ENCODE data around the gene TRIM8. TPM values are rescaled to one million over a fixed set of nuclear protein-coding genes. Genes with fewer than 3 reads are reported as not detected.

TRIM8 gene
- total RNA-seq, 4 donors from 2014 or later, result 91.7 to 128 (median 106) TPM

DNA sequence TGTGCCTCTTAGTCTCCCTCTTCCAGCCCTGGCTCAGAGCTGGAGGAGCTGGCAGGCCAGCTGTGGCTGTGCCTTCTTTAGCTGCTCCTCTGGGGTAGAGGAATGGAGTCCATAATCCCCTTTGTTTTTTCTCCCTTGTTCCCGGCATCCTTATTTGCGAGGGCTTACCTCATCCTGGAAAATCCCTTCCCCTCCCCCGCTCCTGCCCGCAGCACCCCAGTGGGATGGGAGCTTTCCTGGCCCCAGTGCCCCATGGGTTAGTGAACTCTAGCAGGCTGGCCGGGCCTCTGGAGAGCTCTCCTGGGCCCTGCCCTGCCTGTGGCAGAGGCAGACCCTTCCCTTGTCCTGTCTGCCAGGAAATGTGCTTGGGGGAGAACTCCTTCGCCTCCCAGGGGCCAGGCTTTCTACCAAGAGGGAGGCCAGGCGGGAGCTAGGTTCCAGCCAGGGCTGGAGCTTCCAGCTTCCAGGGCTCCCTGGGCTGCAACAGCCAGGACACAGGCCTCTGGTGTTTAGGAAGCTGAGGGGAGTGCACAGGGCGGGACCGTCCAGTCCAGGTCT lies 16.5 kb upstream of the TRIM8 start:
- intact Hi-C loops (cut with DNase I; ENCODE audit: low total_unique reads), result no loop called here
- no peak for TF ChIP-seq CTCF (IDR thresholded peaks at IDR 0.05)
- TF ChIP-seq POLR2A (IDR thresholded peaks at IDR 0.05), result no peak
- H3K4me3 ChIP-seq (ENCODE audit: low read depth, poor library complexity, severe bottlenecking), result no peak overlapping the region
- WGBS, 2 donors, result 42 to 58% methylated on average over 9 of the region's 9 CpGs
- DNase-seq (ENCODE audit: low spot score in 2 of 2), result peak in 1 of 2 donors; percentile 83

GRCh38 chr10:102628451-102628911 lies 15.8 kb upstream of the TRIM8 start:
- H3K4me3 ChIP-seq (ENCODE audit: low read depth, poor library complexity, severe bottlenecking), result no peak overlapping the region
- TF ChIP-seq CTCF (IDR thresholded peaks at IDR 0.05) (no peak), POLR2A (IDR thresholded peaks at IDR 0.05) (no peak)
- 52 to 72% methylated on average over 11 of the region's 11 CpGs for WGBS, 2 donors
- no peak for DNase-seq (ENCODE audit: low spot score in 2 of 2)
- intact Hi-C loops (cut with DNase I; ENCODE audit: low total_unique reads), result no loop called here

DNA sequence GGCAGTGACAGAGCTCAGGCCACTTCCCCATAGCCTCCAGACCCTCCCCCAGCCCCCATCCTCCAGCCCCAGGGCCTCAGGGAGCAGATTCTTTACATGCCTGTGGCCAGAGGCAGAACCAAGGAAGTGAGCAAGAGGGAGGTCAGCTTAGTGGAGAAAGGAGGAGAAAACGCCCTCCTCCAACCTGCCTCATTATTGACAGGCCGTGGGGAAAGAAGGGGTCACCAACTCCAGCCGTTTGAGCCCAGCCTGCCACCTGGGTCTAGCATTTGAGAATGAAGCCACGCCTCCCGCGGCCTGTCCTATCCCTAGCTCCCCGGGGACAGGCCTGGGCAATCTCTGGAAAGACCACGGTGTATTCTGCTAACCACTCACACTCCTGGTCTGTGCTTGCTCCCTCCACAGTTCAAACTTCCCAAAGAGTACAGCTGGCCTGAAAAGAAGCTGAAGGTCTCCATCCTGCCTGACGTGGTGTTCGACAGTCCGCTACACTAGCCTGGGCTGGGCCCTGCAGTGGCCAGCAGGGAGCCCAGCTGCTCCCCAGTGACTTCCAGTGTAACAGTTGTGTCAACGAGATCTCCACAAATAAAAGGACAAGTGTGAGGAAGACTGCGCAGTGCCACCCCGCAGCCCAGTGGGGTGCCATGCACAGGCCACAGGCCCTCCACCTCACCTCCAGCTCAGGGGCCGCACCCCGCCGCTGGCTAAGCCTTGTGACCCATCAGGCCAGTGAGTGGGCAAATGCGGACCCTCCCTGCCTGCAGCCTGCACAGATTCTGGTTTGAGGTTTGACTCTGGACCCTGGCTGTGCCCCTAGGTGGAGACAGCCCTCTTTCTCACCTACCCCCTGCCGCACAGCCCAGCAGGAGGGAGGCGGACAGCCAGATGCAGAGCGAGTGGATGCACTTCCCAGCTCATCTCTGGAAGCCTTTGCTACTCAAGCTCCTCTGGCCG lies 14.3 kb upstream of the TRIM8 start:
- no peak overlapping the region for H3K4me3 ChIP-seq (ENCODE audit: low read depth, poor library complexity, severe bottlenecking)
- DNase-seq (ENCODE audit: low spot score in 2 of 2), result no peak
- 81 to 84% methylated on average over 22 of the region's 22 CpGs for WGBS, 2 donors
- intact Hi-C loops (cut with DNase I; ENCODE audit: low total_unique reads), result no loop called here
- TF ChIP-seq CTCF (IDR thresholded peaks at IDR 0.05) (no peak), POLR2A (IDR thresholded peaks at IDR 0.05) (no peak)

DNA sequence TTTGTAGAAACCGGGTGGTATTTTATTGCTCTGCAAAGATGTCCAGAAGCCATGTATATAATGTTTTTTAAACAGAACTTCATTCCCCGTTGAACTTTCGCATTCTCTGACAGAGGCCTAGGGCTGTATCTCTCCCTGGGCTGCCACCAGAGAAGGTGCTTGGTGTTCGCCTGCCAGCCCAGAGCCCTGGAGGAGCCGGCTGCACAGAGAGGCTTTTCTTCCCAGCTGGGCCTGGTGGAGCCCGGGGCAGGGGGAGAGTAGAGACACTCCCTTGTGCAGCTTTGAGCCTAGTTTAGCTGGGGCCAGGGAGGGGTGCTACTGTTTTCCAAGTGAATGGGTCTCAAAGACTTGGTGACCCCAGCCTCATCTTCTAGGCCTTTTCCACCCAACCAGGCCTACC lies 13.6 kb upstream of the TRIM8 start:
- intact Hi-C loops (cut with DNase I; ENCODE audit: low total_unique reads), result no loop called here
- H3K4me3 ChIP-seq (ENCODE audit: low read depth, poor library complexity, severe bottlenecking), result no peak overlapping the region
- no peak for DNase-seq (ENCODE audit: low spot score in 2 of 2)
- no peak for TF ChIP-seq POLR2A (IDR thresholded peaks at IDR 0.05)
- no peak for TF ChIP-seq CTCF (IDR thresholded peaks at IDR 0.05)
- 64 to 75% methylated on average over 6 of the region's 6 CpGs for WGBS, 2 donors

DNA sequence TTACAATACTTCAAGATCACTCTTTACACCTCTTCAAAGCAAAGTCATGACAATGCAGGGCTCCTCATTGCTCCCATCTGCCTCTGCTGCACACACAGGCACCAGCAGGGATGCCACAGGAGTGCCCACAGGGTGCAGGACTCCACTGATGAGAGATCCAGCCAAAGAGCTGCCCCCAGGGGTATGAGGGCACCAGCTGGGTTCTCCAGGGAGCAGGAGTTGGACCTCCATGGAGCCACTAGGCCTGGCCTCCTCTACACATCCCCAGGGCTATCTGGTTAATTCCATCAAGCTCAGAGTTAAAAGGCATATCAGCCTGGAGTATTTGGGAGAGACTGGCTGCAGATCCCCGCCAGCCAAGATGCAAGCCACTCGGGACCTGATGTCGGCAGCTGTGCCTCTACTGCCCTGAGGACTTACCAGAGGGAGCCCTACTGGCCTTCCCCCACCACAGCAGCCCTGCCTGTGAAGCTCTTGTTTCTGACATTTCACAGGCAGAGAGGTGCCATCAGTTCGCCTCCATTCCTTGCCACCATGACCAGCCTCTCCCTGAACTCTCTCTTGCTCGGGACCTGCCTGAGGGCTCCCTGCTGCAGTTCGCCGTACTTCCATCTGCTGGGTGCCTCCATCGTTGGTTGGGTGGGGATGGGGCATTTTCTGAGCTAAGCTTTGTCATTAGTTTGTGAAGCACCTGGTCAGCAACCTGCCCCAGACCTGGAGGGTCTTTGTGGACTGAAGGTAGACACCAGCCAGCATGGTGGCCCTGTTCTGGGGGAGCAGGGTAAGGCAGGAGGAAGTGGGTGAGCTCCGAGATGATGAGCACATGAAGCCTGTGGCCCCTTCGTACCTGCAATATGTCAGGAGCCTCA lies 12.5 kb upstream of the TRIM8 start:
- WGBS, 2 donors, result 90 to 93% methylated on average over 10 of the region's 10 CpGs
- H3K4me3 ChIP-seq (ENCODE audit: low read depth, poor library complexity, severe bottlenecking), result no peak overlapping the region
- no peak for TF ChIP-seq POLR2A (IDR thresholded peaks at IDR 0.05)
- TF ChIP-seq CTCF (IDR thresholded peaks at IDR 0.05), result no peak
- intact Hi-C loops (cut with DNase I; ENCODE audit: low total_unique reads), result no loop called here
- DNase-seq (ENCODE audit: low spot score in 2 of 2), result no peak

All from lower leg skin (tissue), 4 donors.